Measurements from ENCODE around the gene INHBE. TPM values are rescaled to one million over a fixed set of nuclear protein-coding genes. Genes with fewer than 3 reads are reported as not detected.

The INHBE gene
- total RNA-seq, 4 donors from 2014 or later, result not detected

GRCh38 chr12:57472391-57472790, 17.3 kb downstream of the INHBE start:
- Histone ChIP-seq H3K4me3 (no peak overlapping the region), H3K9me3 (no peaks in the 10 kb centered on the region), H3K27me3 (peaks cover 8 to 20% of the 10 kb centered on the region in 2 donors), H3K4me1 (peaks cover 0 to 13% of the 10 kb centered on the region in 2 donors), H3K27ac (no peak overlapping the region), H3K36me3 (no peaks in the 10 kb centered on the region)
- intact Hi-C loops (cut with DNase I; ENCODE audit: low total_unique reads), result no loop called here
- TF ChIP-seq CTCF (IDR thresholded peaks at IDR 0.05) (no peak), POLR2A (IDR thresholded peaks at IDR 0.05) (no peak)
- DNase-seq, result no peak

- no peak for TF ChIP-seq POLR2A (IDR thresholded peaks at IDR 0.05)
- TF ChIP-seq CTCF (IDR thresholded peaks at IDR 0.05), result no peak
- peaks cover 0 to 13% of the 10 kb centered on the region in 2 donors for H3K4me1 ChIP-seq
- H3K27me3 ChIP-seq, result peaks cover 8 to 20% of the 10 kb centered on the region in 2 donors
- intact Hi-C loops (cut with DNase I; ENCODE audit: low total_unique reads), result no loop called here
- H3K36me3 ChIP-seq, result no peaks in the 10 kb centered on the region
- DNase-seq, result no peak
- no peak overlapping the region for H3K27ac ChIP-seq
- no peak overlapping the region for H3K4me3 ChIP-seq
- H3K9me3 ChIP-seq, result no peaks in the 10 kb centered on the region
These were observed 18.3 kb downstream of the INHBE start for GRCh38 chr12:57473392-57473791.

GRCh38 chr12:57473886-57474285, 18.8 kb downstream of the INHBE start:
- Histone ChIP-seq H3K4me3 (no peak overlapping the region), H3K9me3 (no peaks in the 10 kb centered on the region), H3K27ac (no peak overlapping the region), H3K36me3 (no peaks in the 10 kb centered on the region), H3K27me3 (peaks cover 8 to 20% of the 10 kb centered on the region in 2 donors), H3K4me1 (peaks cover 0 to 13% of the 10 kb centered on the region in 2 donors)
- intact Hi-C loops (cut with DNase I; ENCODE audit: low total_unique reads), result no loop called here
- TF ChIP-seq CTCF (IDR thresholded peaks at IDR 0.05) (no peak), POLR2A (IDR thresholded peaks at IDR 0.05) (no peak)
- DNase-seq, result no peak

- Histone ChIP-seq H3K4me1 (peaks cover 0 to 13% of the 10 kb centered on the region in 2 donors), H3K36me3 (no peaks in the 10 kb centered on the region), H3K27ac (no peak overlapping the region), H3K27me3 (peaks cover 8 to 20% of the 10 kb centered on the region in 2 donors), H3K9me3 (no peaks in the 10 kb centered on the region), H3K4me3 (no peak overlapping the region)
- intact Hi-C loops (cut with DNase I; ENCODE audit: low total_unique reads), result no loop called here
- DNase-seq, result no peak
- TF ChIP-seq POLR2A (IDR thresholded peaks at IDR 0.05) (no peak), CTCF (IDR thresholded peaks at IDR 0.05) (no peak)
These were observed 19.3 kb downstream of the INHBE start for GRCh38 chr12:57474430-57474829.

- H3K27ac ChIP-seq, result no peak overlapping the region
- no peak overlapping the region for H3K4me3 ChIP-seq
- intact Hi-C loops (cut with DNase I; ENCODE audit: low total_unique reads), result no loop called here
- peaks cover 0 to 13% of the 10 kb centered on the region in 2 donors for H3K4me1 ChIP-seq
- H3K36me3 ChIP-seq, result no peaks in the 10 kb centered on the region
- DNase-seq, result no peak
- peaks cover 8 to 20% of the 10 kb centered on the region in 2 donors for H3K27me3 ChIP-seq
- H3K9me3 ChIP-seq, result no peaks in the 10 kb centered on the region
- TF ChIP-seq POLR2A (IDR thresholded peaks at IDR 0.05) (no peak), CTCF (IDR thresholded peaks at IDR 0.05) (no peak)
These were observed 19.8 kb downstream of the INHBE start for GRCh38 chr12:57474862-57475261.

Measured in uterus (tissue), 4 donors.